HG02884 (cell line): ENCODE results near the gene GABRD.

ENCODE experiments used
- ATAC-seq: cut with Tn5 transposase; IDR thresholded peaks from one replicate; pipeline ENCODE4 v1.9.1; 2021; ENCODE audit warnings: mild to moderate bottlenecking, moderate library complexity; ENCODE audit not compliant: unreplicated experiment

Gene GABRD

GRCh38 chr1:1985375-1986050, 33.6 kb upstream of the GABRD start:
- no peak for ATAC-seq

GRCh38 chr1:1986451-1987141, 32.5 kb upstream of the GABRD start:
- no peak for ATAC-seq

GRCh38 chr1:1987142-1987510, 32.0 kb upstream of the GABRD start:
- no peak for ATAC-seq

GRCh38 chr1:1988061-1988945, 30.8 kb upstream of the GABRD start:
- no peak for ATAC-seq

GRCh38 chr1:1989102-1989542, 30.0 kb upstream of the GABRD start:
- no peak for ATAC-seq

GRCh38 chr1:1989789-1990188, 29.4 kb upstream of the GABRD start:
- no peak for ATAC-seq

GRCh38 chr1:1990222-1990621, 28.9 kb upstream of the GABRD start:
- no peak for ATAC-seq

- no peak for ATAC-seq
Observed at GRCh38 chr1:1994536-1994935, 24.6 kb upstream of the GABRD start.

- no peak for ATAC-seq
Observed at GRCh38 chr1:1996207-1996651, 22.9 kb upstream of the GABRD start.

- no peak for ATAC-seq
Observed at GRCh38 chr1:1997576-1997975, 21.6 kb upstream of the GABRD start.

GRCh38 chr1:2000432-2000831, 18.7 kb upstream of the GABRD start:
- ATAC-seq = no peak

GRCh38 chr1:2000850-2001249, 18.3 kb upstream of the GABRD start:
- no peak for ATAC-seq

GRCh38 chr1:2001773-2002411, 17.3 kb upstream of the GABRD start:
- ATAC-seq = no peak

- ATAC-seq = no peak
Observed at GRCh38 chr1:2003541-2004131, 15.5 kb upstream of the GABRD start, which contains the start of gene CFAP74. Gene CFAP74, minus strand, starts transcription at chr1:2003786. Its CDS starts 12,830 bp downstream, at chr1:1990956.

GRCh38 chr1:2004856-2005255, 14.3 kb upstream of the GABRD start:
- ATAC-seq = no peak

GRCh38 chr1:2009101-2010053, 9.8 kb upstream of the GABRD start:
- no peak for ATAC-seq

- ATAC-seq = no peak
Observed at GRCh38 chr1:2014181-2014580, 5.0 kb upstream of the GABRD start.

- ATAC-seq = no peak
Observed at GRCh38 chr1:2014741-2015735, 4.1 kb upstream of the GABRD start.
